ENCODE data around the gene DSP.

DSP gene

DNA sequence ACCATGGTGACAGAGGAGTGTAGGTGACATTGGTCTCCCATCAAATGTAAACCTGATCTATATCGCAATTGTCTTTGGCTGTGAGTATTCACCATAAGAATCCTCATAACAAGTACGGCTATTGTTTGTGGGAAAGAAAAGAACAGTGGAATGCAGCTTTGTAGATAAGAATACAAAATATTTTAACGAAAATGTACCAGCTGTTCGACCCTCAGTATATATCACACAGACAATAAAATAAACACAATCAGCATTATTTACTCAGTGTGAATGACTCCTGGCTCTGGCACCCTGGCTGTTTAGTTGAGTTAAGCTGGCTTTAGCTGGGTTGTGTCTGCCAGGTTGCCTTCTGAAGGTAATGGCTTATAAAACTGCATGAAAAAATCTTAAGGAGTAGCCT lies 91.9 kb downstream of the DSP start:
- H3K4me3 ChIP-seq (ENCODE audit: low read depth in 1 of 2, low read length in 2 of 2): no peak overlapping the region
- no peaks in the 10 kb centered on the region for H3K4me1 ChIP-seq (ENCODE audit: control insufficient read depth in 1 of 2, insufficient read depth in 2 of 2, low read length in 2 of 2)
- no peaks in the 10 kb centered on the region for H3K27me3 ChIP-seq (ENCODE audit: control insufficient read depth in 1 of 2, insufficient read depth in 2 of 2, low read length in 2 of 2)
- H3K9me3 ChIP-seq (ENCODE audit: control insufficient read depth in 1 of 2, low read length in 2 of 2): no peaks in the 10 kb centered on the region
- no peak overlapping the region for H3K27ac ChIP-seq (ENCODE audit: low read depth, low read length)
- no peaks in the 10 kb centered on the region for H3K36me3 ChIP-seq (ENCODE audit: control insufficient read depth in 1 of 2, insufficient read depth in 2 of 2, low read length in 2 of 2)
- H3K9ac ChIP-seq (ENCODE audit: low read depth in 1 of 2, low read length in 2 of 2): no peak overlapping the region

DNA sequence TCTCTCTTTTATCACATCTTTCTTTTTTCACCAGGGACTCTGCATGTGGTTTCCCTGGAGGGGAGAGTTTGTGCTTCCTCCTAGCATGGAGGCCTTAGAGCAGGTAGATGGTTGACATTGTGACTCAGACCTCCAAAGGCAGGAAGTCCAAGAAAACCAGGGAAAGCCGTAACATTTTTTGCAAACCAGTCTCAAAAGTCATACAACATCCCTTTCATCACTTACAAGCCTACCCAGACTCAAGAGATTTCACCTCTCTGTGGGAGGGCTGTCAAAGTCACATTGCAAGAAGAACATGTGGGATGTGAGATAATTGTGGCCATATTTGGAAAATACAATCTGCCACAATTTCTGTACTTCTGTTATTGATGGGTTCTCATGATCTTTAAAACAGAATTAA lies 94.7 kb downstream of the DSP start:
- Histone ChIP-seq H3K27me3 (ENCODE audit: control insufficient read depth in 1 of 2, insufficient read depth in 2 of 2, low read length in 2 of 2) (no peaks in the 10 kb centered on the region), H3K27ac (ENCODE audit: low read depth, low read length) (no peak overlapping the region), H3K9ac (ENCODE audit: low read depth in 1 of 2, low read length in 2 of 2) (no peak overlapping the region), H3K4me1 (ENCODE audit: control insufficient read depth in 1 of 2, insufficient read depth in 2 of 2, low read length in 2 of 2) (no peaks in the 10 kb centered on the region), H3K36me3 (ENCODE audit: control insufficient read depth in 1 of 2, insufficient read depth in 2 of 2, low read length in 2 of 2) (no peaks in the 10 kb centered on the region), H3K9me3 (ENCODE audit: control insufficient read depth in 1 of 2, low read length in 2 of 2) (no peaks in the 10 kb centered on the region), H3K4me3 (ENCODE audit: low read depth in 1 of 2, low read length in 2 of 2) (no peak overlapping the region)
